Astrocyte of the cerebellum (primary cell): Measurements from ENCODE around the gene AFF3.

Experiments used
- DNase-seq: peaks from one replicate; pipeline ENCODE4 v3.0.0-alpha.2; 2011; ENCODE audit warnings: low read depth
- H3K4me3 ChIP-seq: 2 replicates; pipeline ENCODE4 v1.5.1; 2011; ENCODE audit warnings: mild to moderate bottlenecking, low read depth, low read length, moderate library complexity
- in situ Hi-C: cut with HindIII; loops from 2 replicates; pipeline ENCODE4 v1.10.0; 2017; ENCODE audit warnings: low sequenced_read_pairs
- TF ChIP-seq, protein P1 (sequence below): IDR thresholded peaks from 2 replicates; pipeline ENCODE4 v1.5.1; 2012; ENCODE audit warnings: low read length, low read depth, moderate library complexity, mild to moderate bottlenecking; ENCODE audit errors: missing control alignments

The AFF3 gene

DNA sequence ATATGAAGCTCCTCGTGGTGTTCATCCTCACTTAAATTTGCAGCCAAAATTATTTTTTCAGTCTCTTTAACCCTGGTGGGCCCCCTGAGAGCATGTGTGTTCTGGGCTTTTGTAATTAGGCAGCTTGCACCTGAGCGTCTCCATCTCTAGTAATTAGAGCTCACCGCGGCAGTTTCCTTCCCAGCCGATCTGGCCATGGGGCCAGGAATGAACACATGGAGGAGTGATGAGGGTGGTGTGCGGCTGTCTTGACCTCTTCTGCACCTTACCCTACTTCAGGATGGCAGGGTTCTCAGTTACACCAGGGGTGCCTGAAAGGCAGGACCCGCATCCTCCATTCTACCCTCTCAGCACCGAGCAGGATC lies 98.5 kb downstream of the AFF3 start:
- TF ChIP-seq, protein P1, sequence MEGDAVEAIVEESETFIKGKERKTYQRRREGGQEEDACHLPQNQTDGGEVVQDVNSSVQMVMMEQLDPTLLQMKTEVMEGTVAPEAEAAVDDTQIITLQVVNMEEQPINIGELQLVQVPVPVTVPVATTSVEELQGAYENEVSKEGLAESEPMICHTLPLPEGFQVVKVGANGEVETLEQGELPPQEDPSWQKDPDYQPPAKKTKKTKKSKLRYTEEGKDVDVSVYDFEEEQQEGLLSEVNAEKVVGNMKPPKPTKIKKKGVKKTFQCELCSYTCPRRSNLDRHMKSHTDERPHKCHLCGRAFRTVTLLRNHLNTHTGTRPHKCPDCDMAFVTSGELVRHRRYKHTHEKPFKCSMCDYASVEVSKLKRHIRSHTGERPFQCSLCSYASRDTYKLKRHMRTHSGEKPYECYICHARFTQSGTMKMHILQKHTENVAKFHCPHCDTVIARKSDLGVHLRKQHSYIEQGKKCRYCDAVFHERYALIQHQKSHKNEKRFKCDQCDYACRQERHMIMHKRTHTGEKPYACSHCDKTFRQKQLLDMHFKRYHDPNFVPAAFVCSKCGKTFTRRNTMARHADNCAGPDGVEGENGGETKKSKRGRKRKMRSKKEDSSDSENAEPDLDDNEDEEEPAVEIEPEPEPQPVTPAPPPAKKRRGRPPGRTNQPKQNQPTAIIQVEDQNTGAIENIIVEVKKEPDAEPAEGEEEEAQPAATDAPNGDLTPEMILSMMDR, result no peak
- DNase-seq, result no peak
- in situ Hi-C loops, result no loop called here
- no peak overlapping the region for H3K4me3 ChIP-seq

DNA sequence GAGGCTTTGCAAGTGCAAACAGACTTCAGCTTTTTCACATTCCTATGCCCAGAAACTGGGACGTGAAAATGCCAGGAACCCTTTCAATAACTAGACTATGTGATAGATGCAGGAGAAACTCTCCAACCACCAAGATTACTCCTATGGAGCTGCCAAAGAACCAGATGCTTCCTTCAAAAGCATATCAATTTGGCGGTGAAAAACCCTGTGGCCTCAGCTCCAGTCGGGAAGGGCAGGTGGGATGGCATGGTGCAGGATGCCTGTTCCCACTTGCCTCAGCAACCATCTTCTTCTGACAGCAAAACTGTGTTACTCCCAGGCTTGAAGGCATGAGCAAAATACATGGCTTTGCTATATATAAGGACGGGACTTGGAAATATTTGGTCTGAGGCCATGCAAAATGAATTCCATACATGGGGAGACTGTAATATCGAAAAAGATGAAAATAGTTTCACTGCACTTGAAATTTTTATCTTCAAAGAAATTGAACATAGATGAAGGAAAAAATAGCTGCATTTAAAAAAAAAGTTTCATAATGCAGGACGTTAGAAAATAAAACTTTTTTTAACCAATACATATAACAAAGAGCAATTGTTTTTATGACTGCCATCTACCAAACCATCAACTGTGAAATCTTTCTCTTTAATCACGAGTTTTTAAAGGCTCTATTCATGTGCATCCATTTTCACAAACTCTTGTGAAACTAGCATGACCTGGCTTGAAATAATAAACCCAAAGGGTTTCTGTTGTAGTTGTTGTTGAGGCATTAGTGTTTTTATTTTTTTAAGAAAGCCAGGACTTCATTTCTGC lies 99.1 kb downstream of the AFF3 start:
- TF ChIP-seq, protein P1, result no peak
- in situ Hi-C loops, result no loop called here
- no peak overlapping the region for H3K4me3 ChIP-seq
- no peak for DNase-seq

DNA sequence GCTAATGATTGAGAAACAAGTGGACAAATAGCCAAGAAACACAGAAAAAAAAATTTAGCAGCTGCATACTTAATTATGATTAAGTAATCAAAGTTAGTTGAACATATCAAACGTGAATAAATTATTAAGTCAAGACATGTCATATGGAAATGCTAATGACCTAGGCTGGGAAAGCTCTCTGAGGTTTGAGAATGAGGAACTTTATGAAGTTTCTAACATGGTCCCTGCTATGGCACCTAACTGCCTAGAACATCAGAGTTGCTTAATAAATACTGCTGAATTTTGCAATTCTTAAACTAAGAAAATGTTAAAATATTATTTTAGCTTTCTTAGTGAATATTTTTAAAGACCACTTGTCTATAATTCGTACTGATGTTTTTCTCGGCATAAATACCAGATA lies 99.8 kb downstream of the AFF3 start:
- in situ Hi-C loops, result no loop called here
- H3K4me3 ChIP-seq, result no peak overlapping the region
- TF ChIP-seq, protein P1, result no peak
- DNase-seq, result no peak

DNA sequence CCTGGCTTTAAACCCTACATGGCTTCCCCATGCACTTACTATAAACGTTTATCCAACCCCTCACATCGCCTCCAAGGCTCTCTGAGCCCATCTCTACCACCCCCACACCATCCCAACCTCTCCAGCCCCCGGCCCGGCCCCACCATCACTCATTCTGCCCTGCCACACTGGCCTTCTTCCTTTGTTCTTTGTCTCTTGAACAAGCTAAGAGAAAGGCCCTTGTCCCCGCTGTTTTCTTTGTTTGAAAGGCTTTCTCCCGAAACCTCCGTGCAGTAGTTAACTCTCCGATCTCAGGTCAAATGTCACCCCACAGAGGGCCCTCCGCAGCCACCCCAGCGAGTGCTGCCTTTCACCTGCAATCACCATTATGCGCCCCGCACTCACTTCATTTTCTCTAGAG lies 100.4 kb downstream of the AFF3 start:
- DNase-seq, result no peak
- in situ Hi-C loops, result no loop called here
- no peak overlapping the region for H3K4me3 ChIP-seq
- TF ChIP-seq, protein P1, result no peak

DNA sequence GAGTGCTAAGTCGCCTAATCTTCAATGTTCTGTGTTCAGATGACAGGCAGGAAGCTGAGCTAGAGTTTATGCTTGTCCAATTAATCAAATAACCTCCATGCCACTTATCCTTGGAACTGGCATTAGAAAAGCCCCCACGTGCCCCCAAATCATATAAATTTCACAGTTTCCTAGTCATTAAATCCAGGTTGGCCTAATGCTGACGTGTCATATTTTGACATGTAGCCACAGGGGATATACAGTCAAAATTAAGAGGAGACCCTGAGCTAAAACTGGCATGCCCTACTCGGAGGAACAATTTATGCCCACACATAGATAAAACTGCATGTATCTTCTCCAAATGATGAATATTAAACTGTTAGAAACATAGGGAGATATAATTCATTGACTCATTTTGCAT lies 101.0 kb downstream of the AFF3 start:
- TF ChIP-seq, protein P1, result no peak
- H3K4me3 ChIP-seq, result no peak overlapping the region
- in situ Hi-C loops, result no loop called here
- DNase-seq, result no peak

DNA sequence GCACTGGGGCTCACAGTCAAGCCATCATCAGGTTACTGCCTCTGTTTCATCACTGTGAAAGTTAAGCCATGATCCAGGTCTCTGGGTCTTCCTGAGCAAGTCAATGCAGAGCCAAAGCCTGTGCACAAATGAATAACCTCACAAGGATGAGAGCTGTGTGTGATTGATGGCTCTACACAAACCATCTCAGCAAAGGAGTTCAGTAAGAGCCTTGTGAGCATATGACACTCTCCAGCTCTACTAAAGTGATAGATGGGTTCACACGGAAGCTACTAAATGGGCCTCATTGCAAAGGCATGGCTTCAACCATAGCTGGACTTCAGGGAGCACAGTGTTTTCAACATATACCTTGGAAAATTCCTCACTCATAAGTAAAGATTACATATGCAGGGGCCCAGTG lies 101.5 kb downstream of the AFF3 start:
- TF ChIP-seq, protein P1, result no peak
- DNase-seq, result no peak
- in situ Hi-C loops, result no loop called here
- no peak overlapping the region for H3K4me3 ChIP-seq
